GM19025 (cell line): Measurements from ENCODE around the gene ACCSL.

ENCODE experiments used
- ATAC-seq: cut with Tn5 transposase; IDR thresholded peaks from one replicate; pipeline ENCODE4 v1.9.1; 2021; ENCODE audit warnings: mild to moderate bottlenecking, low read depth, moderate library complexity; ENCODE audit not compliant: unreplicated experiment

ACCSL gene

GRCh38 chr11:44047931-44048431, at the start of gene ACCSL:
Gene ACCSL (plus strand): TSS chr11:44047981. CDS start chr11:44048037, 56 bp downstream.
- ATAC-seq, result no peak

GRCh38 chr11:43998308-43998707, 49.5 kb upstream of the ACCSL start:
- no peak for ATAC-seq

- no peak for ATAC-seq
Observed at GRCh38 chr11:44000731-44001130, 47.0 kb upstream of the ACCSL start.

- no peak for ATAC-seq
Observed at GRCh38 chr11:44002191-44003093, 45.3 kb upstream of the ACCSL start.

- no peak for ATAC-seq
Observed at GRCh38 chr11:44003736-44004451, 43.9 kb upstream of the ACCSL start.

GRCh38 chr11:44004452-44005062, 43.2 kb upstream of the ACCSL start:
- no peak for ATAC-seq

- ATAC-seq, result no peak
Observed at GRCh38 chr11:44005063-44005701, 42.6 kb upstream of the ACCSL start.

- no peak for ATAC-seq
Observed at GRCh38 chr11:44005956-44006355, 41.8 kb upstream of the ACCSL start.

GRCh38 chr11:44006917-44007361, 40.8 kb upstream of the ACCSL start:
- ATAC-seq, result no peak

GRCh38 chr11:44007481-44008087, 40.2 kb upstream of the ACCSL start:
- ATAC-seq, result no peak

- no peak for ATAC-seq
Observed at GRCh38 chr11:44008088-44008501, 39.7 kb upstream of the ACCSL start.

GRCh38 chr11:44008698-44009097, 39.1 kb upstream of the ACCSL start:
- ATAC-seq, result no peak

GRCh38 chr11:44010789-44011251, 37.0 kb upstream of the ACCSL start:
- no peak for ATAC-seq

- ATAC-seq, result no peak
Observed at GRCh38 chr11:44011797-44012196, 36.0 kb upstream of the ACCSL start.

GRCh38 chr11:44014968-44015623, 32.7 kb upstream of the ACCSL start:
- no peak for ATAC-seq

- no peak for ATAC-seq
Observed at GRCh38 chr11:44015624-44016007, 32.2 kb upstream of the ACCSL start.

- ATAC-seq, result no peak
Observed at GRCh38 chr11:44016131-44016530, 31.6 kb upstream of the ACCSL start.

- ATAC-seq, result no peak
Observed at GRCh38 chr11:44016546-44017442, 31.0 kb upstream of the ACCSL start.
